Retinal pigment epithelial cell (primary cell): ENCODE measurements around the gene CPAMD8.
"Not testable (repeated sequence)": the region's sequence is repeated elsewhere in the genome, so short reads cannot be mapped to it uniquely, and the experiment has no call there.

Experiments
- DNase-seq: peaks from one replicate; pipeline ENCODE4 v3.0.0-alpha.2; 2010; ENCODE audit warnings: low read depth
- H3K4me3 ChIP-seq: 2 replicates; pipeline ENCODE4 v1.5.1; 2011; ENCODE audit warnings: mild to moderate bottlenecking, low read length, control low read depth, moderate library complexity
- CTCF ChIP-seq: conservative IDR thresholded peaks from 2 replicates; pipeline ENCODE4 v1.5.1; 2011; ENCODE audit warnings: low read depth, low read length, control low read depth, inconsistent platforms

The CPAMD8 gene

GRCh38 chr19:16940626-16941025, 86.0 kb downstream of the CPAMD8 start:
- DNase-seq: no peak
- TF ChIP-seq CTCF: no peak
- no peak overlapping the region for H3K4me3 ChIP-seq

GRCh38 chr19:16940063-16940462, 86.5 kb downstream of the CPAMD8 start:
- DNase-seq, H3K4me3 ChIP-seq: not testable (repeated sequence)

GRCh38 chr19:16938211-16938610, 88.4 kb downstream of the CPAMD8 start:
- H3K4me3 ChIP-seq: no peak overlapping the region
- TF ChIP-seq CTCF: no peak
- no peak for DNase-seq

GRCh38 chr19:16937796-16938195, 88.8 kb downstream of the CPAMD8 start:
- DNase-seq, H3K4me3 ChIP-seq: not testable (repeated sequence)

GRCh38 chr19:16936901-16937300, 89.7 kb downstream of the CPAMD8 start:
- TF ChIP-seq CTCF: no peak

GRCh38 chr19:16934489-16934888, 92.1 kb downstream of the CPAMD8 start:
- TF ChIP-seq CTCF: no peak

More at GRCh38 chr19:16936901-16937300, 89.7 kb downstream of the CPAMD8 start:
- DNase-seq: no peak
- no peak overlapping the region for H3K4me3 ChIP-seq

GRCh38 chr19:16931306-16931705, 95.3 kb downstream of the CPAMD8 start:
- TF ChIP-seq CTCF: no peak
- H3K4me3 ChIP-seq: no peak overlapping the region
- no peak for DNase-seq

More at GRCh38 chr19:16934489-16934888, 92.1 kb downstream of the CPAMD8 start:
- no peak overlapping the region for H3K4me3 ChIP-seq
- DNase-seq: no peak

GRCh38 chr19:16930753-16931152, 95.9 kb downstream of the CPAMD8 start:
- TF ChIP-seq CTCF: no peak
- H3K4me3 ChIP-seq: no peak overlapping the region
- DNase-seq: no peak
